CD14-positive monocyte (primary cell): ENCODE data around the gene GRHPR. TPM values are rescaled to one million over a fixed set of nuclear protein-coding genes. Genes with fewer than 3 reads are reported as not detected.

ENCODE experiments used
- DNase-seq, 3 donors: peaks; one replicate each; pipeline ENCODE4 v3.0.0-alpha.2; 2011 to 2022
- H2AFZ ChIP-seq: 2 replicates; pipeline ENCODE4 v1.6.0; 2012; ENCODE audit warnings: mild to moderate bottlenecking, low read depth, low read length, inconsistent platforms; ENCODE audit not compliant: insufficient read depth, poor library complexity, severe bottlenecking
- H3K27ac ChIP-seq, 2 donors: 1 replicate in 1 of 2; 2 replicates in 1 of 2; pipeline ENCODE4 v1.5.1; 2012 to 2013; ENCODE audit warnings: low read length in 2 of 2, control low read depth in 1 of 2, inconsistent platforms in 1 of 2, low read depth in 1 of 2, mild to moderate bottlenecking in 1 of 2
- H3K27me3 ChIP-seq, 2 donors: one replicate each; pipeline versions ENCODE4 v1.6.0 to v1.6.1; 2011 to 2013; ENCODE audit warnings: low read length in 2 of 2; ENCODE audit not compliant: control insufficient read depth in 2 of 2, insufficient read depth in 2 of 2
- H3K36me3 ChIP-seq, 2 donors: replicated peaks in 1 of 2; 1 replicate in 1 of 2; 2 replicates in 1 of 2; pipeline versions ENCODE4 v1.5.1 to v1.6.1; 2012 to 2013; ENCODE audit warnings: low read length in 2 of 2, control low read depth in 1 of 2, inconsistent platforms in 1 of 2, mild to moderate bottlenecking in 1 of 2; ENCODE audit not compliant: insufficient read depth in 2 of 2, control insufficient read depth in 1 of 2
- H3K4me1 ChIP-seq, 2 donors: 1 replicate in 1 of 2; 2 replicates in 1 of 2; pipeline versions ENCODE4 v1.5.1 to v1.6.1; 2012 to 2013; ENCODE audit warnings: low read length in 2 of 2, control low read depth in 1 of 2, inconsistent platforms in 1 of 2, mild to moderate bottlenecking in 1 of 2, moderate library complexity in 1 of 2; ENCODE audit not compliant: insufficient read depth in 2 of 2, control insufficient read depth in 1 of 2
- H3K4me2 ChIP-seq: replicated peaks from 2 replicates; pipeline ENCODE3; 2012; ENCODE audit warnings: low read length, moderate library complexity, mild to moderate bottlenecking; ENCODE audit not compliant: poor library complexity, severe bottlenecking; ENCODE audit errors: extremely low read depth
- H3K4me3 ChIP-seq, 3 experiments: fragments of 200-600 bp in 1 of 3; sonication (generic) in 1 of 3; replicated peaks in 1 of 3; 1 replicate in 2 of 3; 2 replicates in 1 of 3; pipeline ENCODE4 v1.5.1; 2011 to 2013; ENCODE audit warnings: low read length in 3 of 3, mild to moderate bottlenecking in 3 of 3, control low read depth in 2 of 3, low read depth in 2 of 3, inconsistent platforms in 1 of 3, moderate library complexity in 1 of 3
- H3K79me2 ChIP-seq: 2 replicates; pipeline ENCODE4 v1.6.0; 2012; ENCODE audit warnings: mild to moderate bottlenecking, control low read depth, inconsistent platforms, low read length, moderate library complexity; ENCODE audit not compliant: insufficient read depth
- H3K9ac ChIP-seq: 2 replicates; pipeline ENCODE4 v1.6.0; 2017; ENCODE audit warnings: low read length, mild to moderate bottlenecking; ENCODE audit not compliant: insufficient read depth, poor library complexity, severe bottlenecking
- H3K9me3 ChIP-seq, 2 donors: replicated peaks in 1 of 2; 1 replicate in 1 of 2; 2 replicates in 1 of 2; pipeline versions ENCODE4 v1.5.1 to v1.6.1; 2012 to 2013; ENCODE audit warnings: low read length in 2 of 2, control low read depth in 1 of 2; ENCODE audit not compliant: control insufficient read depth in 1 of 2, insufficient read depth in 1 of 2
- H4K20me1 ChIP-seq: 2 replicates; pipeline ENCODE4 v1.6.0; 2012; ENCODE audit warnings: mild to moderate bottlenecking, low read length, control low read depth, moderate library complexity; ENCODE audit not compliant: insufficient read depth
- H3K27ac Mint-ChIP-seq, 7 donors: one replicate each; pipeline ENCODE4 v1.8.0; 2020; ENCODE audit warnings: mild to moderate bottlenecking in 7 of 7, mixed read lengths in 7 of 7, moderate library complexity in 6 of 7, inconsistent platforms in 2 of 7
- H3K27me3 Mint-ChIP-seq, 3 donors: one replicate each; pipeline ENCODE4 v1.8.0; 2021 to 2022; ENCODE audit warnings: low read depth in 3 of 3, mild to moderate bottlenecking in 3 of 3, mixed read lengths in 3 of 3, moderate library complexity in 3 of 3, inconsistent platforms in 1 of 3
- H3K36me3 Mint-ChIP-seq, 2 donors: one replicate each; pipeline ENCODE4 v1.8.0; 2020; ENCODE audit warnings: mixed read lengths in 2 of 2, inconsistent platforms in 1 of 2, mild to moderate bottlenecking in 1 of 2
- H3K4me1 Mint-ChIP-seq: one replicate; pipeline ENCODE4 v1.8.0; 2020; ENCODE audit warnings: mild to moderate bottlenecking, mixed read lengths
- H3K4me3 Mint-ChIP-seq, 2 donors: one replicate each; pipeline ENCODE4 v1.8.0; 2020; ENCODE audit warnings: mild to moderate bottlenecking in 2 of 2, mixed read lengths in 2 of 2, moderate library complexity in 1 of 2
- H3K9me3 Mint-ChIP-seq, 7 donors: one replicate each; pipeline ENCODE4 v1.8.0; 2020 to 2022; ENCODE audit warnings: mixed read lengths in 7 of 7, mild to moderate bottlenecking in 6 of 7, moderate library complexity in 6 of 7, inconsistent platforms in 2 of 7
- WGBS: methylation state at CpG from one replicate; pipeline ENCODE4 v1.1.5; 2013; ENCODE audit warnings: missing lambda C conversion rate; ENCODE audit not compliant: insufficient coverage; 5-methylcytosine and 5-hydroxymethylcytosine counted together
- intact Hi-C, 2 donors: fragments of 100-400 bp; cut with micrococcal nuclease; formaldehyde crosslinking; loops; one replicate each; pipeline versions ENCODE4 v1.15.0 to v1.15.1; 2023
- polyA minus RNA-seq: library from RNA; depleted of rRNA, polyadenylated mRNA; stranded (reverse); fragments of >200 nt; gene quantifications from 2 replicates; pipeline ENCODE4 v1.2.3, GENCODE V29; 2012
- polyA plus RNA-seq, 3 donors: library from polyadenylated mRNA; depleted of rRNA in 1 of 3; unstranded in 2 of 3; stranded (reverse) in 1 of 3; fragments of 300-500 nt in 2 of 3; fragments of >200 nt in 1 of 3; fragmentation: Illumina TruSeq in 2 of 3; gene quantifications; 1 replicate in 2 of 3; 2 replicates in 1 of 3; pipeline ENCODE4 v1.2.3, GENCODE V29; 2012 to 2021
- total RNA-seq, 12 experiments: library from RNA in 1 of 12; stranded (reverse) in 1 of 12; fragments of 120-200 nt in 1 of 12; gene quantifications; one replicate each; pipeline ENCODE4 v1.2.4 and lab custom pipeline; 2013 to 2026; ENCODE audit warnings: mixed read lengths in 6 of 12, inconsistent platforms in 1 of 12
- TF ChIP-seq, protein P1 (sequence below): fragments of 200-600 bp; IDR thresholded peaks from one replicate; pipeline ENCODE4 v1.8.0; 2022; ENCODE audit warnings: antibody characterized with exemption, mild to moderate bottlenecking

Gene GRHPR
- 70.7 TPM for total RNA-seq (2013)
- 10 to 100 TPM; 73.8 to 96.6 (median 80.9) TPM for polyA plus RNA-seq
- 59.4 and 77.9 TPM in 2 replicates for polyA minus RNA-seq
- 6.5 to 40.6 (median 24.2) reads per million in 11 experiments for total RNA-seq (lab: John Stamatoyannopoulos, UW)

DNA sequence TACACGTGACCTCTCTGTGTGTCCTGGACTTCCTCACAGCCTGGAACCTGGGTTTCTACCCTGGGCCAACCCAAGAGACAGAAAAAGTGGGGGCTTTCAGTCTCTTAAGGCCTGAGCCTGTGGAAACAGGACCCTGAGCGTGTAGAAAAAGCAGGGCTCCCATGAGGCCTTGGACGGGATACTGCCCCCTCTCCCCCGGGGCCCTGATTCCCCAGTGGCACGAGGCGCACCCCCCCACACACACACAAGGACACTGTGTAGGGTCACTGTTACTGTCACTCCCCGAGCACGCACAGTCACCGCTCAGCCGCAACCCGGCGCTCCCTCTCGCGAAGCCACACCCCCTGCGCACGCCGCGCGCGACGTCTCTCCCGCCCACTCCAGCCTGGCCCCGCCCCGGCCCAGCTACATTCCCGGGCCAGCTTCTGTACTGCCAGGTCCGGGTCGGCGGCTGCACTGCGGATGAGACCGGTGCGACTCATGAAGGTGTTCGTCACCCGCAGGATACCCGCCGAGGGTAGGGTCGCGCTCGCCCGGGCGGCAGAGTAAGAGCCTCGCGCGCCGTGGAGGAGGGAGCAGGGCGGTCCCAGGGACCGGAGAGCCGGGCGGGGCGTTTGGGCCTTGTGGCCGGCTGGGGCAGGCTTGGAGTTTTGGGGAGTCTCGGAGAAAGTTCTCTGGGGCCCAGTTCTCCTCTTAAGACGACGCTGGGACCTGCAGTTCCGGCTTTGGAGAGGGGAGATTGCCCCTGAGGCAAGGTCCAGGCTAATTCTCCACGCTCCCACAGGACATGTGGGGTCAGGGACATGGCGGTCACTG is at the start of gene GRHPR:
Gene GRHPR, plus strand, starts transcription at position 408 of the 816 bp plus-strand sequence. Its CDS starts 55 bp downstream, at position 463.
- Mint-ChIP-seq H3K27ac (peak within 1 kb of the TSS; percentile 91 to 98 (median 97)), H3K9me3 (peaks cover 0 to 3% (median 0%) of the 10 kb centered on the region in 7 donors), H3K36me3 (peaks cover 16 to 18% of the 10 kb centered on the region in 2 donors), H3K4me3 (peak within 1 kb of the TSS; percentile 94 to 95), H3K27me3 (peaks cover 0 to 4% (median 2%) of the 10 kb centered on the region in 3 donors), H3K4me1 (peaks cover 19% of the 10 kb centered on the region)
- H3K4me1 ChIP-seq: peaks cover 19 to 20% of the 10 kb centered on the region in 2 donors
- H3K79me2 ChIP-seq: peaks cover 26% of the 10 kb centered on the region
- peak within 1 kb of the TSS; percentile 78 for H3K4me2 ChIP-seq
- WGBS: 1% methylated on average over 48 of the region's 56 CpGs
- no peaks in the 10 kb centered on the region for H3K9me3 ChIP-seq
- H3K27me3 ChIP-seq: no peaks in the 10 kb centered on the region
- H3K9ac ChIP-seq: peak within 1 kb of the TSS; percentile 84
- H3K27ac ChIP-seq: peak within 1 kb of the TSS; percentile 81 to 92
- DNase-seq: peak; percentile 87 to 89 (median 87)
- no peaks in the 10 kb centered on the region for H4K20me1 ChIP-seq
- H2AFZ ChIP-seq: peak within 1 kb of the TSS; percentile 79
- TF ChIP-seq, protein P1, sequence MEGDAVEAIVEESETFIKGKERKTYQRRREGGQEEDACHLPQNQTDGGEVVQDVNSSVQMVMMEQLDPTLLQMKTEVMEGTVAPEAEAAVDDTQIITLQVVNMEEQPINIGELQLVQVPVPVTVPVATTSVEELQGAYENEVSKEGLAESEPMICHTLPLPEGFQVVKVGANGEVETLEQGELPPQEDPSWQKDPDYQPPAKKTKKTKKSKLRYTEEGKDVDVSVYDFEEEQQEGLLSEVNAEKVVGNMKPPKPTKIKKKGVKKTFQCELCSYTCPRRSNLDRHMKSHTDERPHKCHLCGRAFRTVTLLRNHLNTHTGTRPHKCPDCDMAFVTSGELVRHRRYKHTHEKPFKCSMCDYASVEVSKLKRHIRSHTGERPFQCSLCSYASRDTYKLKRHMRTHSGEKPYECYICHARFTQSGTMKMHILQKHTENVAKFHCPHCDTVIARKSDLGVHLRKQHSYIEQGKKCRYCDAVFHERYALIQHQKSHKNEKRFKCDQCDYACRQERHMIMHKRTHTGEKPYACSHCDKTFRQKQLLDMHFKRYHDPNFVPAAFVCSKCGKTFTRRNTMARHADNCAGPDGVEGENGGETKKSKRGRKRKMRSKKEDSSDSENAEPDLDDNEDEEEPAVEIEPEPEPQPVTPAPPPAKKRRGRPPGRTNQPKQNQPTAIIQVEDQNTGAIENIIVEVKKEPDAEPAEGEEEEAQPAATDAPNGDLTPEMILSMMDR: no peak
- H3K4me3 ChIP-seq: peak within 1 kb of the TSS; percentile 72 to 77 (median 72)
- intact Hi-C loops: loop anchor here in 1 of 2 donors (2.0 to 5.0 kb wide), 3 partner anchors 45 to 165 kb away; partner anchors contain the start of genes POLR1E and ZBTB5
- peaks cover 14 to 23% of the 10 kb centered on the region in 2 donors for H3K36me3 ChIP-seq

DNA sequence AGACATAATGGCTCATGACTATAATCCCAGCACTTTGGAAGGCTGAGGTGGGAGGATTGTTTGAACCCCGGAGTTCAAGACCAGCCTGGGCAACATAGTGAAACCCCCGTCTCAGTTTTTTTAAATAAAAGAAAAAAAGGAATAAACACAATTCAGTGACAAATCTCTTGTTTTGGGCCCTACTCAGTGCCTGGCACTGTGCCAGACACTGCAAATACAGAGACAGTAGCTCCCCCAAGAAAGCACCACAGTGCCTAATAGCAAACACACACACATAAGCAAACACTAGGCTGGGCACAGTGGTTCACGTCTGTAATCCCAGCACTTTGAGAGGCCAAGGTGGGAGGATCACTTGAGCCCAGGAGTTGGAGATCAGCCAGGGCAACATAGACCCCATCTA is 49.7 kb upstream of the GRHPR start:
- intact Hi-C loops: no loop called here
- no peaks in the 10 kb centered on the region for H3K27me3 ChIP-seq

More for the DNA sequence above, 49.7 kb upstream of the GRHPR start:
- no peak overlapping the region for H3K4me2 ChIP-seq
- no peaks in the 10 kb centered on the region for H3K9me3 Mint-ChIP-seq
- H3K27ac Mint-ChIP-seq: no peak overlapping the region
- TF ChIP-seq, protein P1: no peak
- no peaks in the 10 kb centered on the region for H3K79me2 ChIP-seq
- no peaks in the 10 kb centered on the region for H3K4me1 ChIP-seq
- no peak overlapping the region for H3K4me3 Mint-ChIP-seq
- no peaks in the 10 kb centered on the region for H4K20me1 ChIP-seq
- H3K9me3 ChIP-seq: no peaks in the 10 kb centered on the region
- no peaks in the 10 kb centered on the region for H3K36me3 ChIP-seq
- no peak overlapping the region for H3K4me3 ChIP-seq
- no peak overlapping the region for H2AFZ ChIP-seq
- H3K36me3 Mint-ChIP-seq: no peaks in the 10 kb centered on the region
- no peak overlapping the region for H3K27ac ChIP-seq
- WGBS: no CpG with 5 or more reads among the region's 3 CpGs
- no peak for DNase-seq
- no peak overlapping the region for H3K9ac ChIP-seq
- peaks cover 2 to 8% (median 7%) of the 10 kb centered on the region in 3 donors for H3K27me3 Mint-ChIP-seq
- peaks cover 3% of the 10 kb centered on the region for H3K4me1 Mint-ChIP-seq
